ENCODE data around the gene TOGARAM2.
"Not testable (repeated sequence)": the region's sequence is repeated elsewhere in the genome, so short reads cannot be mapped to it uniquely, and the experiment has no call there.

TOGARAM2 gene

GRCh38 chr2:29072251-29072650 is 91.2 kb downstream of the TOGARAM2 start:
- no peak for DNase-seq (ENCODE audit: low read depth in 2 of 2)

GRCh38 chr2:29072971-29073725 is 92.0 kb downstream of the TOGARAM2 start:
- no peak for DNase-seq (ENCODE audit: low read depth in 2 of 2)

- no peak for DNase-seq (ENCODE audit: low read depth in 2 of 2)
Observed at GRCh38 chr2:29073933-29074332, 92.8 kb downstream of the TOGARAM2 start.

GRCh38 chr2:29074411-29074810 is 93.3 kb downstream of the TOGARAM2 start, which contains the start of gene PCARE:
Gene PCARE, minus strand, starts transcription at chr2:29074523. Its CDS starts 262 bp downstream, at chr2:29074261.
- DNase-seq (ENCODE audit: low read depth in 2 of 2): no peak

GRCh38 chr2:29075894-29076705 is 95.0 kb downstream of the TOGARAM2 start:
- no peak for DNase-seq (ENCODE audit: low read depth in 2 of 2)

- no peak for DNase-seq (ENCODE audit: low read depth in 2 of 2)
Observed at GRCh38 chr2:29079887-29080286, 98.8 kb downstream of the TOGARAM2 start.

- DNase-seq (ENCODE audit: low read depth in 2 of 2): no peak
Observed at GRCh38 chr2:29080886-29081743, 100.0 kb downstream of the TOGARAM2 start.

GRCh38 chr2:29082804-29083495 is 101.9 kb downstream of the TOGARAM2 start:
- DNase-seq (ENCODE audit: low read depth in 2 of 2): no peak

GRCh38 chr2:29084554-29084953 is 103.5 kb downstream of the TOGARAM2 start:
- no peak for DNase-seq (ENCODE audit: low read depth in 2 of 2)

GRCh38 chr2:29090311-29090710 is 109.2 kb downstream of the TOGARAM2 start:
- not testable (repeated sequence) for DNase-seq (ENCODE audit: low read depth in 2 of 2)

GRCh38 chr2:29096969-29097368 is 115.9 kb downstream of the TOGARAM2 start:
- no peak for DNase-seq (ENCODE audit: low read depth in 2 of 2)

- DNase-seq (ENCODE audit: low read depth in 2 of 2): no peak
Observed at GRCh38 chr2:29097569-29097968, 116.5 kb downstream of the TOGARAM2 start.

GRCh38 chr2:29100564-29100963 is 119.5 kb downstream of the TOGARAM2 start:
- DNase-seq (ENCODE audit: low read depth in 2 of 2): no peak
